Measurements from ENCODE around the gene MACROD2. TPM values are rescaled to one million over a fixed set of nuclear protein-coding genes. Genes with fewer than 3 reads are reported as not detected.

Gene MACROD2
- total RNA-seq, 1 donor from 2014 or later = 6.7 TPM

GRCh38 chr20:15419856-15420255 is 1424.5 kb downstream of the MACROD2 start:
- DNase-seq (ENCODE audit: extremely low spot score, unreplicated experiment) = no peak
- Mint-ChIP-seq H3K9me3 (peaks cover 4% of the 10 kb centered on the region), H3K27ac (no peak overlapping the region), H3K36me3 (no peaks in the 10 kb centered on the region), H3K27me3 (no peaks in the 10 kb centered on the region), H3K4me3 (no peak overlapping the region), H3K4me1 (ENCODE audit: unreplicated experiment) (no peaks in the 10 kb centered on the region)
- TF ChIP-seq CTCF (conservative IDR thresholded peaks at IDR 0.05) = no peak

GRCh38 chr20:15422966-15423365 is 1427.7 kb downstream of the MACROD2 start:
- Mint-ChIP-seq H3K4me3 (no peak overlapping the region), H3K4me1 (ENCODE audit: unreplicated experiment) (no peaks in the 10 kb centered on the region), H3K27ac (no peak overlapping the region), H3K27me3 (no peaks in the 10 kb centered on the region), H3K9me3 (peaks cover 13% of the 10 kb centered on the region), H3K36me3 (no peaks in the 10 kb centered on the region)
- no peak for TF ChIP-seq CTCF (conservative IDR thresholded peaks at IDR 0.05)
- no peak for DNase-seq (ENCODE audit: extremely low spot score, unreplicated experiment)

GRCh38 chr20:15439551-15439950 is 1444.2 kb downstream of the MACROD2 start:
- no peak overlapping the region for H3K4me3 Mint-ChIP-seq
- no peak for TF ChIP-seq CTCF (conservative IDR thresholded peaks at IDR 0.05)
- H3K36me3 Mint-ChIP-seq = no peaks in the 10 kb centered on the region
- DNase-seq (ENCODE audit: extremely low spot score, unreplicated experiment) = no peak
- no peak overlapping the region for H3K27ac Mint-ChIP-seq
- H3K9me3 Mint-ChIP-seq = peaks cover 12% of the 10 kb centered on the region
- H3K27me3 Mint-ChIP-seq = no peaks in the 10 kb centered on the region
- peaks cover 11% of the 10 kb centered on the region for H3K4me1 Mint-ChIP-seq (ENCODE audit: unreplicated experiment)

GRCh38 chr20:15440049-15440820 is 1444.9 kb downstream of the MACROD2 start:
- no peak for DNase-seq (ENCODE audit: extremely low spot score, unreplicated experiment)
- Mint-ChIP-seq H3K27ac (no peak overlapping the region), H3K27me3 (no peaks in the 10 kb centered on the region), H3K4me3 (no peak overlapping the region), H3K4me1 (ENCODE audit: unreplicated experiment) (peaks cover 13% of the 10 kb centered on the region), H3K36me3 (no peaks in the 10 kb centered on the region), H3K9me3 (peaks cover 11% of the 10 kb centered on the region)
- TF ChIP-seq CTCF (conservative IDR thresholded peaks at IDR 0.05) = no peak

- no peak overlapping the region for H3K27ac Mint-ChIP-seq
- peaks cover 4% of the 10 kb centered on the region for H3K27me3 Mint-ChIP-seq
- no peak for DNase-seq (ENCODE audit: extremely low spot score, unreplicated experiment)
- H3K4me3 Mint-ChIP-seq = no peak overlapping the region
- no peaks in the 10 kb centered on the region for H3K9me3 Mint-ChIP-seq
- no peak for TF ChIP-seq CTCF (conservative IDR thresholded peaks at IDR 0.05)
- no peaks in the 10 kb centered on the region for H3K36me3 Mint-ChIP-seq
- peaks cover 12% of the 10 kb centered on the region for H3K4me1 Mint-ChIP-seq (ENCODE audit: unreplicated experiment)
These were observed 1449.9 kb downstream of the MACROD2 start for GRCh38 chr20:15445056-15445840.
